ENCODE data around the gene COX8C.

GRCh38 chr14:93319958-93320357 is 27.0 kb upstream of the COX8C start:
- TF ChIP-seq YY1 (IDR thresholded peaks at IDR 0.05; ENCODE audit: extremely low read depth, insufficient replicate concordance, low read depth, low read length) (no peak), CEBPB (IDR thresholded peaks at IDR 0.05; ENCODE audit: low read depth) (no peak), POLR2AphosphoS5 (IDR thresholded peaks at IDR 0.05; ENCODE audit: low read depth, low read length) (no peak), CTCF (IDR thresholded peaks at IDR 0.05 in 2 of 3, conservative IDR thresholded peaks at IDR 0.05 in 1 of 3; ENCODE audit: borderline replicate concordance in 1 of 3, insufficient read depth in 1 of 3, low read depth in 2 of 3, low read length in 2 of 3) (no peak), SIN3A (IDR thresholded peaks at IDR 0.05; ENCODE audit: low read depth) (no peak), EZH2 (IDR thresholded peaks at IDR 0.05) (no peak), REST (IDR thresholded peaks at IDR 0.05; ENCODE audit: low read depth) (no peak), POLR2A (IDR thresholded peaks at IDR 0.05; ENCODE audit: borderline replicate concordance, extremely low read depth, insufficient read depth, insufficient read length) (no peak), TCF7L2 (IDR thresholded peaks at IDR 0.05; ENCODE audit: borderline replicate concordance, extremely low read depth, insufficient read depth, insufficient read length) (no peak)
